Suppressor macrophage (primary cell): ENCODE results near the gene LAMA1.

Experiments used
- DNase-seq, 4 experiments: peaks; one replicate each; pipeline ENCODE4 v3.0.0-alpha.2; 2020 to 2022

LAMA1 gene

DNA sequence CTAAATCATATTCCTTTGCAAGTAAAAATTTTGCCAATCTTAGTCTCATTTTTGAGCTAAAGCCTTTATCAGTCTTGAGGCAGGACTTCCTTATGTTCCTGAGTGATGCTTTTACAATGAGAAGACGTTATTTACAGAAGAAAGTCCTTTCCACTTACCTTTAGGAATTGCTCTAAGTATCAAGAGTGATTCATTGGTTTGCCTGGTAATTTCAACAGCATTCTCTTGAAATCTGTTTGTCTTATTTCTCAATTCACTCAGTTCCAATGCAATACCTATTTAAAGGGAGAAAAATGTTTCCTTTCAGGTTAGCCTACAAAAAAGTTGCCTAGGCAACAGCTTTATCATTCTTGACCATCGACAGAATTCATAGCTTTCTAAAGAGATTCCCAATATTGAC, 137.2 kb downstream of the LAMA1 start:
- no peak for DNase-seq

GRCh38 chr18:6979954-6980353, 137.6 kb downstream of the LAMA1 start:
- DNase-seq, result no peak

DNA sequence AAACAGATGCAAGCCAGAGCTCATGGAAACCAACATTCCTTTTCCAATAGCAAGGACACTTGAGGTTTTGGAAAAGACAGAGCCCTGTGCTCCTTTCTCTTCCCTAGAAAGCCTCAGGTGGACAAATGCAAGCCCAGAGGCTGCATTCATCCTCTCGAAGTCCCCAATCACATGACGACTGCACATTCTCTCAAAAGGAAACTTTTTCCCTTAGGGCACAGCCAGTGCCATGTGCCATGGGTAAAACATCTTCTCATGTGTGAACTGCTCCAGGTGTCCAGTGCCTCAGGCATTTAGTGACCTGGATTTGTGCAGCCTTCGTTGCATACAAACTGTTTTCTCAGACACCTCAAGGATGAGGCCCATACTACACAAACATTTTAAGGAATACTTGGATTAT, 140.7 kb downstream of the LAMA1 start:
- no peak for DNase-seq

- DNase-seq, result no peak
Observed at GRCh38 chr18:6975084-6975483, 142.5 kb downstream of the LAMA1 start.

DNA sequence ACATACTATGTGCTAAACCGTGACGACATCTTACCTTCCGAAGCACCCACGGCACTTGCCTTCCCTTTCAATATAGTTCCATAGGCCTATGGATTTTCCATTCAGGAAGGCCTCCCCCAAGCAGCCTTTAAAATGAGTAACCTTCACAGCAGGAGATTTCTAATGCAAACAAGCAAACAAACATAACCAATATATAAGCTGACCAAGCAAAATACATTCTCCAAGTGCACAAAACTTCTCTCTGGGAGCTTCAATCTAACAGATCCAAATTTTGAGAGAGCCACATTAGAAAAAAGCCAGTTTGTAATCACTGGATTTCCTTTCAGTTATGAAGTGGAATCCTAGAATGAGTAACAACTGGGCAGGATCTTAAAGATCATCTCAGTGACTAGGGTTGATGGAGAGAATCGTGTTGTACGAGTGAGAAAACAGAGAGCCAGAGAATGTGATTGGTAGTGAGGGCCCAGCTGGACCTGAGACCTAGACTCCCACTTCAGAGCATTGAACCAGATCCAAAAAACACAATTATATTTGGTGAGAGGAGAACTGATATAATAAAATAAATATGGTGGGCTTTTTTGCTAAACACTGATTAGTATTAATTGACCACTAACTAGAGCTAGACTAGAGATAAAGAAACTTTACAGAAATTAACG, 145.6 kb downstream of the LAMA1 start:
- no peak for DNase-seq

DNA sequence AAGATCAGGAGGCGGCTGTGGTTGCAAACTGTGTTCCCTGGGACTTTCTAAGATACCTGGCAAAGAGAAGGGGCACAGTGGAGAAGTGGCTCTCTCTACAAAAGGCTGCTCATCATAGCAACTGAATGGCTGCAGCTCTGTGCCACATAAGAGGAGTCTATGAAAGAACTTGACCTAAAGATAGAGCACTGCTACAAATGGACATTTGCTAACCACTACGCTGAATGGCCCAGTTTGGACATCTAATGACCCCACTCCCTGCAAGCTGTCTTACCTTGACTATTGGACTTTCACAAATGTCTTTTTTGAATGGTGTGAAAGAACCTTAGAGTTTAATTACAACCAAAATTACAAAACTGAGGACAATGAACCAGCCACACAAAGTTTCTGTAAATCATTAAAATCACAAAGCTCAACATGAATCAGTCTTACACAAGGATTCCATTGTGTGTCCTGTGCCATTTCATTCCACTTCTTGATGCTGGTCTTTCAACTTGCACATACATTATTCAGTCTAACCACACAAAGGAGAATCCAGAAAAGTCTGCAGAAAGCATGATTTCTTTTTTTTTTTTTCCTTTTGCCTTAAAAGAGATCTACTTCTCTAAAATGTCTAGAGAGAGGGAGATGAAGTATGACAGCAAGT, 154.0 kb downstream of the LAMA1 start:
- DNase-seq, result no peak

DNA sequence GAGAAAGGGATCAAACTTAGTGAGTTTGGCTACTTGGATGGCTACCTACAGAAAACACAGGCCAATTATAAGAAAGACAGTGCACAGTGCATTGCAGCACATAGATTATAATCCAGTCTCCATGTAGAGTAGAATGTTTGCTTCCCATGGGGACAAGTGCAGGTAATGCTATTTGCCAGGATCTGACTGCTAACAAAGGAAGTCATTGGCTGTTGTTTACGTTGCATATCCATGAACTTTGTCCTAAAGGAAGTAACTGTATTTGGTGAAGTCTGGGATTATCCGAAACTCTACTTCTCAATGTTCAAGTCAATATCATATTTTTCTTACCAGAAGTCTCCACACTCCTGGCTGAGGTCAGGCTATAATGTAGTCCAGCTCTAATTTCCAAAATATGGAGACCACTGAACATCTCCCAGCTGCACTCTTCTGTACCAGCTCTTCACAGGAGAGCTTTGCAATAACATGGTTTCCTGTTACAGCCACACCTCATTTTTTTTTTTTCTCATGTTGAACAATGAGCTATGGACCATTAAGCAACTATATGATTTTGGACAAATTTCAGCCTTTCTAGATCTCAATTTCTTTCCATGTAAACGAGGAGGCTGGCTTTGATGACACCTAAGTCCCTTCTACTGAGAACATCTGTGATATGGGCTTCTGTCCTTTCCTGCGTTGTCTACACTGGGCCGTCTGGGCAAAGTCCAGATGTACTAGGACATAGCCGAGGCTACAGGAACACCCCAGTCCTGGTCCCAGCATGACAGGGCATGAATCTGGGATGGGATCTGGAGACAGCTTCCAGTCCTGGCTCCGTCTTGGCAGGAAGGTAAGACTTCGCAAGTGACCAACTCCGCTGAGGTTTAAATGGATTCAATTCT, 154.8 kb downstream of the LAMA1 start:
- DNase-seq, result no peak

DNA sequence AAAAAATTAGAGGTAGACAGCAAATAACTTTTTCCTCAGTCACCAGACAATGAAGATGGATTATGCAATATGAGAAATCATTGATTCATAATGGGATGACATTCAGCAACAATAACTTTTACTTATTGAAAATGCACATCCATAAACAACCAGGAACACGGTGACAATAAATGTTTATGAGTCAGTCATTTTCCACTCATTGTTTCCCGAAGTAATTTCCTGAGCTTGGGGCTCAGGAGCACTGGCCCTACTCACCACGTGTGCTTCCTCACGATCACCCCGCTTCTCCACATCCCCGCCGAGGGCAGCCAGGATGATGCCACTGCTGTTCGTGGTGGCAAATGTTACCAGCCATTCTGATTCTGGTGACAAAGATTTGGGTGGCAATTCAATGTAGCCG, 156.3 kb downstream of the LAMA1 start:
- DNase-seq, result no peak

DNA sequence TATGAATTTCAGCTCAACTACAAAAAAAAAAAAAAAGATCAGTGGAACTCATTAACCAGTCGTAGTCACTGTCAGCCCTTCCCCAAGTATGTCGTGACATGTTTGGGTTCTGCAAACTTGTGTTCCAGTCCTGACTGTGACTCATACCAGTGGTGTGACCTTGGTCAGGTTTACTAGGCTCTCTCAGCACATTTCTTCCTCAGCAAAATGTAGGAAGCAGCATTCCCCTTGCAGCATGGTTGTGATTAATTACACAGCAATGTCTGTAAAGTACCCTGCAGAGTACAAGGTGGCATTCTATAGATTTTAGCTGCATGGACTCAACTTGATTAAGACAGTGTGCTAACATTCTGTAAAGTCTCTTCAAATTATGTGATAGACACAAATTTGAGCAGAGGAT, 156.9 kb downstream of the LAMA1 start:
- peak in 1 of 4 experiments; percentile 2 for DNase-seq

GRCh38 chr18:6960124-6960523, 157.5 kb downstream of the LAMA1 start:
- DNase-seq, result no peak

GRCh38 chr18:6959110-6959509, 158.5 kb downstream of the LAMA1 start:
- no peak for DNase-seq

DNA sequence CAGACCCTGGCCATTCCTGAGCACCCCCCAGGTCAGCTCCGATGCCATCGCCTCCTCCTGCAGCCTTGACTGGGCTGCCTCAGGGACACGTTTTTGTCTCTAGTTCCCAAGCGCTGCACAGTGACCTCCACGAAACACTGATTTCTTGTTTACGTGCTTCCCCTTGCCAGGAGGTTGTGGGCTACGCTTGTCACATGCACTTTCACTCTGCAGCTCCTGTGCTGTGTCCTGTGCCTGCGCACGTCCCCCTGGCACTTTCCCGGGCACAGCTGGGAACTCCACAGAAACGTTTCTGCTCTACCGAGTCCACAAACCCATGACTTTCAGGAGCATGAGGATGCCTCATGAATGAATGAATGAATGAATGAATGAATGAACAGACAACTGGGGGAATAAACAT, 160.6 kb downstream of the LAMA1 start:
- DNase-seq, result no peak

DNA sequence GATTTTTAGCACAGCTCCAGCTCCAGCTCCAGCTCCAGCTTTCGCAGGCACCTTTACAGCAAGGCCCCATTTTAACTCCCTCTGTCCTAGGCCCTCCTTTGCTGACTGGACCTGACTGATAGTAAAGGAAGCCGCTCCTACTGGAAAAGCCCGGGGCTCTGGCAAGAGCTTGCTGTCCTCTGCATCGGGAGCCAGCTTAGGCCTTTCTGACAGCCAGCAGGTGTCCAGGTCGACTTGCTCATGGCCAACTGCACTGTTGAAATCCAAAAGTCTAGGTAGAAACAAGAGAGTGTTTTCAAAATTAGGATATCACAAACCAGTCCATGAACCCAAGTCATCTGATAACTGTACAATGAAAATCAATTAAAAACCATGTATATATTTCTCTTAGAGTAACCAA, 161.1 kb downstream of the LAMA1 start:
- DNase-seq, result no peak

DNA sequence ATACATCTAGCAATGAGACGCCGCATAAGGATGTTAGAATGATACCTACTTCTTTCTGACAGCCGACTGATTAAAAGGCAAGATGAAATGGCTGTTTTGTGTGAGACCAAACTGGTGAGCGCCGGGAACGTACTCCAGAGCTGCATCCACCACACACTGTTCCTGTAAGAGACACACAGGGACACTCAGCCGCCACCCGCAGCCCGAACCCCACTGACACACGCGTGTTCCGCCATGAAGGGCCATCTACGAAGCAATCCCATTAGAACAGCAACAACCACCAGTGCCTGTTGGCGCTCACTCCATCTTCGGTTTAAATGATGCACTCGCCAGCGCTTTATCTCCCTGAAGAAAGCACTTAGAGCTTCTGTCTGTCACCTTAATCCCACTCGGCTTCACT, 162.3 kb downstream of the LAMA1 start:
- no peak for DNase-seq

GRCh38 chr18:6954501-6954900, 163.1 kb downstream of the LAMA1 start:
- no peak for DNase-seq

GRCh38 chr18:6951336-6952090, 166.1 kb downstream of the LAMA1 start:
- no peak for DNase-seq

DNA sequence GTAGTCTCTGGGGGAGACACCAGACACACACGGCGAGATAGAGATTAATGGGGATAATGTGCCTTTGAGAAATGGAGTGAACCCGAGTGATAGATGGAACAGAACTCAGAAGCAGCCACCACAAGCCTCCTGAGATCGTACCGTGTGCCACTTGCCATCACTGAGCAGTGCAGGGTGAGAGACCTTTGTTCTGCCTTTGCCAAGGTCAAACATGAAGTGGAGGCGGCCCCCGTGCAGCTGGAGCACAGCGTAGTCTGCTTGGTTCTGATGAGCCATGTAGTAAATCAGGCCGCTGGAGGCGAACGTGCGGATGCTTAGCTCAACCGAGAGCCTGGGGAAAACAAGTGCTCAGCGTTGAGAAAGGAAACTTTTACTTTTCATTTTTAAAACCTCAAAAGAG, 167.0 kb downstream of the LAMA1 start:
- DNase-seq, result no peak

DNA sequence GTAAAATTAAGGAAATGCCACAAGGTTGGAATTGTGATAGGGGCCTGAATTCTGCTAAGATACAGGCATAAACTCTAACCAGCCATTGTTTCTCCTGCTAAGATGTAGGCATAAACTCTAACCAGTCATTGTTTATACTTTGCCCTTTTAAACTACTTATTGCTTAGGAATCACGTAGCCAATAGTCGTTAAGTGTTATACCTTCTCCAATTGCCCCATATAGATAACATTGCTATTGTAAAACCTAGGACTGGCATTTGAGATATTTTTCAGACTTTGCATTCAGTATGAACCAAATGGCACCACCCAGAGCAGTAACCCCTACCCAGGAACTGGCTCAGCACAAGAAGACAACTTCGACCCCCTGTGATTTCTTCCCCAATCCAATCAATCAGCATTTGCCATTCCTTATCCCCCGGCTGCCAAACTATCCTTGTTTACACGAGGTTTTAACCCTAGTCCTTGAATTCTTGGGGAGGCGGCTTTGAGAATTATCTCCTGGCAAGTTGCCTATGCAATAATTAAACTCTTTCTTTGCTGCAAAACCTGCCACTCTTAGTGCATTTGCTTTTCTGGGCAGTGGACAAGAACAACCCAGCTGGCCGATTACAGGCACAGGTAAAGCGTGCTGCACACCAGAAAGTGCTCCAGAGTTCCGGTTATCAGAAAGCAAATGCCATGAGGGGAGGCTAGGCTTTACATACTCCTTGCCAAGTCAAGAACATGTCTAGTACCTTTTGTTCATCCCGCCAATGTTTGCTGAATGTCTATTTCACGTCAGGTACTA, 167.6 kb downstream of the LAMA1 start:
- DNase-seq, result no peak

DNA sequence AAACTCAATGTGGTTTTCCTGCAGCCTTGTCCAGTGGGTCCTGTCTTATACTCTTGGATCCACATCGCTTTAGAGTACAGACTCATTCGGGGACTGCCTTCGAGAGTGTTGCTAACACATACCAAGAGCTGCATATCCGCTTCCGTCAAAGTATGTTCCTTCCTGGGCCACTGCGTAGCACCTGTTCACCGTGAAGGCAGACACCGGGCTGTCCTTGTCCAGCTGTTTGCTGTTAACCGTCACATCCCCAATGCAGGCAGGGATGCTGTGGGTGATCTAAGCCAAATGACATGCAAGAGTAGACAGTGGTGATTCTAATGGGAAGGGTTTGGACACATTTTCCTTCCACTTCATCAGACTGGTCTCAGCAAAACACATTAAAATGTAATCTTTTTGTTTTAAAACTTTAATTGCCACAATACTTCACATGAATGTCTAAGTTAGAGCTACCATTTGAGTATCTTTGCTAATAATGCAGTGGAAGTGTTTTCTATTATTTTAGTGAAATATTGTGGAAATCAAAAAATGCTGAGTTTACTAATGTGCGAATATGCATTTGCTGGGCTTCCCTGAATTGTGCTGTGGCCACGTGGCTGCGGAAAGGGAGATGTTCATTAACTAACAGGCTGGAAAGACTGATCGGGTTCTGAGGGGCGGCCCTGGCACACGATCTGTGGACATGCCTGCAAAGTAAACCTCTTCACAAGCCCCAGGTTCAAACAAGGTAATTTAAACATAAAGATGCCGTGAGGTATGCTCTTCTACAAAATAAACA, 169.1 kb downstream of the LAMA1 start:
- DNase-seq, result no peak

DNA sequence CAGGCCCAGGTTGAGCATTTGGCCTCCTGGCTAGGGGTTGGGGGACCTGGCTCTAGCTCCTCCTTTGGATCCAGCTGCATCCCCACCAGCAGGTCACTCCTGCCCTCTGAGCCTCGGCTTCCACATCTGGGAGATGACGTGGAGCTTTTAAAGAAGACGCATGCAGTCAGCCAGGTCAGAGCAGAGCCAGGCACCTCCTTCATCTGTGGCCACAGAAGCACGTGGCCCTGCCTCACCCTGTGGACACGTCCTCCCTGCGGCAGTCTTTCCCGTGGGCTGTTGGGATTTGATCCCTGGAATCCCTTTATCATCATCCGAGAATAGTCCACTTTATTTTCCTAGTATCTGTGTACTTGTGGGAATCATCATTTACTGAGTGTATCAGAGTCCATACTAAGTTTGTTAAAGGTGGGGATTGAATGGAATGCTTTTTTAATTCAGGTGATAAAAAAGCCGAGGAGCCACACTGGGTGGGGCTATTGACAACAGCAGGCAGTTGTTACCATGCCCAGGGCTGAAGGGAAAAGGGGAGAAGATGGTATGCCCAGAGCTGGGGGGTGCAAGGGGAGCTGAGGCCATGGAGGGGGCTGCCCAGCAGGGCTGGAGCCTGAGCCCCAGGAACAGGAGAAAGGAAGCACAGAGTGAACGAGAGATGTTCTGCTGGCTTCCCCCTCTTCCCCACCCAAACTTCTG, 170.1 kb downstream of the LAMA1 start:
- no peak for DNase-seq

- no peak for DNase-seq
Observed at GRCh38 chr18:6943143-6943542, 174.5 kb downstream of the LAMA1 start.
